Measurements from ENCODE around the gene SHKBP1.

Gene SHKBP1

DNA sequence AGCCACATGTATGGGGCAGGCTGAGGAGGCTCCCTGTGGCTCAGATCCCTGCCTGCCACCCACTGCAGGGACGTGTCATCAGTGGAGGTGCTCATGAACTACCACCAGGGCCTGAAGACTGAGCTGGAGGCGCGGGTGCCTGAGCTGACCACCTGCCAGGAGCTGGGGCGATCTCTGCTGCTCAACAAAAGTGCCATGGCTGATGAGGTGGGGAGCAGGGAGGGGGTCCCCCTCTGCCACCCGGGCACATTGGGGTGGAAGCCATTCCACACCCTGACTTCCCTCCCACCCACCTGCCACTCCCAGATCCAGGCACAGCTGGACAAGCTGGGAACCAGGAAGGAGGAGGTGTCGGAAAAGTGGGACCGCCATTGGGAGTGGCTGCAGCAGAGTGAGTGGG, 11.3 kb upstream of the SHKBP1 start:
- DNase-seq (ENCODE audit: insufficient read length) (no peak), FAIRE-seq (no peak)
- no peak for TF ChIP-seq TAF1 (IDR thresholded peaks at IDR 0.05; ENCODE audit: borderline replicate concordance, low read depth, low read length)
- TF ChIP-seq POLR2AphosphoS5 (IDR thresholded peaks at IDR 0.05; ENCODE audit: low read depth, low read length), result no peak
- TF ChIP-seq POLR2A (IDR thresholded peaks at IDR 0.05; ENCODE audit: low read depth, low read length), result no peak

DNA sequence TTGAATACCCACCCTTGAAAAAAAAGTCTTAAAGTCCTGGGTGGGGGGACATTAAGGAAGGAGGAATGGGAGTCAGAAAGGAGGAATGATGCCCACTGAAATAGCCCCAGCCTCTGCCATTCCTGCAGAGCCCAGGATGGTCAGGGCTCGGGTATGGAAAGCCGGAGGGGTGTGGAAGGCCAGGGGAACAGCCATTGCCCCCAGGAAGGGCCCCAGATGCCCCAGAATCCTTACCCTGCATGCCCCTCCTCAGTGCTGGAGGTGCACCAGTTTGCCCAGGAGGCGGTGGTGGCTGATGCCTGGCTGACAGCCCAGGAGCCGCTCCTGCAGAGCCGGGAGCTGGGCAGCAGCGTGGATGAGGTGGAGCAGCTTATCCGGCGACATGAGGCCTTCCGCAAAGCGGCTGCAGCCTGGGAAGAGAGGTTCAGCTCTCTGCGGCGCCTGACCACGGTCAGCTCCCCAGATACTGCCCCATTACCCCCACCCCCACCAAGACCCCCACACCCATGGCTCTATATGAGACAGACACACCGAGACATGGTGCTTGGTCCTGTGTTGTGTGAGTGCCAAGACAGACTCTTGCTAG, 10.7 kb upstream of the SHKBP1 start:
- FAIRE-seq (no peak), DNase-seq (ENCODE audit: insufficient read length) (no peak)
- no peak for TF ChIP-seq POLR2AphosphoS5 (IDR thresholded peaks at IDR 0.05; ENCODE audit: low read depth, low read length)
- no peak for TF ChIP-seq TAF1 (IDR thresholded peaks at IDR 0.05; ENCODE audit: borderline replicate concordance, low read depth, low read length)
- no peak for TF ChIP-seq POLR2A (IDR thresholded peaks at IDR 0.05; ENCODE audit: low read depth, low read length)

DNA sequence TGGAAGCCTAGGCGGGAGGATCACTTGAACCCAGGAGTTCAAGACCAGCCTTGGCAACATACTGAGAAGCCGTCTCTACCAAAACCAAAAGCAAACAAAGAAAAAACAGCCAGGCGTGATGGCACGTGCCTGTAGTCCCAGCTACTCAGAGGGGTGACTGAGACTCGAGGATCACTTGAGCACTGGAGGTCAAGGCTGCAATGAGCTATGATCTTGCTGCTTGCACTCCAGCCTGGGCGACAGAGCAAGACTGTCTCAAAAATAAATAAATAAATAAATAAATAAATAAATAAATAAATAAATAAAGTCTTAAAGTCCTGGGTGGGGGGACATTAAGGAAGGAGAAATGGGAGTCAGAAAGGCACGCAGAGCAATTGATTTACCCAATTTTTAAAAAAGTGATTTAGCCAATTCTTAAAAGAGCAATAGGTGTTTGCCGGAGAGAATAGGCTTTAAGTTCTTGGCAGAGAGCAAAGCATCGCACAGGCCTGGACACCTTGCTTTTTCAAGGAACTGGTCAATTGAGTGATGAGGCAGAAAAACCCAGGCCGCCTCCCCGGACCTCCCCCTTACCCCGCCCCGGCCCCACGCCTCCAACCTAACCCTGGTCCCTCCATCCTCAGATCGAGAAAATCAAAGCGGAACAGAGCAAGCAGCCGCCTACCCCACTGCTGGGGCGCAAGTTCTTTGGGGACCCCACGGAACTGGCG, 9.5 kb upstream of the SHKBP1 start:
- FAIRE-seq (no peak), DNase-seq (ENCODE audit: insufficient read length) (no peak)
- no peak for TF ChIP-seq POLR2AphosphoS5 (IDR thresholded peaks at IDR 0.05; ENCODE audit: low read depth, low read length)
- no peak for TF ChIP-seq TAF1 (IDR thresholded peaks at IDR 0.05; ENCODE audit: borderline replicate concordance, low read depth, low read length)
- TF ChIP-seq POLR2A (IDR thresholded peaks at IDR 0.05; ENCODE audit: low read depth, low read length), result no peak

GRCh38 chr19:40567750-40568494, 8.8 kb upstream of the SHKBP1 start:
- TF ChIP-seq POLR2A (IDR thresholded peaks at IDR 0.05; ENCODE audit: low read depth, low read length), result no peak
- no peak for TF ChIP-seq TAF1 (IDR thresholded peaks at IDR 0.05; ENCODE audit: borderline replicate concordance, low read depth, low read length)
- no peak for TF ChIP-seq POLR2AphosphoS5 (IDR thresholded peaks at IDR 0.05; ENCODE audit: low read depth, low read length)
- no peak for FAIRE-seq
- DNase-seq (ENCODE audit: insufficient read length), result no peak

DNA sequence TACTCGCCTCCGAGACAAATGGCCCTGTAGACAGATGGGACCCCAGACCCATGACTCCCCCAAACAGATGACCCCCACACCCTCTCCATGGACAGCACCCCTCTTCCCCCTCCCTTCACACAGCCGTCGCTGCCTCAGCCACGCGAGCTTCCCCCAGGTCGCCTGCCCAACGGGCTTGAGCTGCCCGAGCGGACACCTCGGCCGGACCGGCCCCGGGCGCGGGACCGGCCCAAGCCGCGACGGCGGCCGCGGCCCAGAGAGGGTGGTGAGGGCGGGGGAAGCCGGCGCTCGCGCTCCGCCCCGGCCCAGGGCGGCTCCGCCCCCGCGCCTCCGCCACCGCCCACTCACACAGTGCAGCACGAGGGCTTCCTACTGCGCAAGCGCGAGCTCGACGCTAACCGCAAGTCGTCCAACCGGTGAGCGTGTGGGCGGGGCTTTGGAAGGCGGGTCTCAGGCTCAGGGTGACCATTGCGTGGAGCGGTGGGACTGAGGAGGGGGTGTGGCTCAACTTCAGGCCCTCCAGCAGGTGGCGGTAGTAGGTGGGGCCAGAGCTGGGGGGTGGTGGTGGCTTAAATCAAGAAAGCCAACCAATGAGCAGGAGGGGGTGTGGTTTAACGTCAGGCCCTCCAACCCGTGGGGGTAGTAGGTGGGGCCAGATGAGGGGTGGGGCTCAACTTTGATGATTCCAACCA, 6.2 kb upstream of the SHKBP1 start:
- TF ChIP-seq POLR2AphosphoS5 (IDR thresholded peaks at IDR 0.05; ENCODE audit: low read depth, low read length), result no peak
- no peak for TF ChIP-seq TAF1 (IDR thresholded peaks at IDR 0.05; ENCODE audit: borderline replicate concordance, low read depth, low read length)
- TF ChIP-seq POLR2A (IDR thresholded peaks at IDR 0.05; ENCODE audit: low read depth, low read length), result no peak
- DNase-seq (ENCODE audit: insufficient read length) (peak; percentile 98), FAIRE-seq (peak; percentile 100)

DNA sequence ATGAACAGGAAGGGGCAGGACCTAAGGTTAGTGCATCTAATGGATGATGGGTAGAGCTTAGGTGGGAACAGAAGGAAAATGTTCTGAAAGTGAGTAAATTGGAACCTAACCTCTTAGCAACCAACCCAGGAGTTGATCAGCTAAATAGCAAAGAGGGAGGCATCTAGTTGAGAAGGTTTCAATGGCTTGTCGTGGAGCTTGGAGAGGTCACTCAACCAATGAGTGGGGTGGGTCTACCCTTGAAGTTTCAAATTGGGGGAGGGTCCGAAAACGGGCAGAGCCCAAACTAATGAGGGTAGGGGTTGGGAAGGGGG, 5.7 kb upstream of the SHKBP1 start:
- TF ChIP-seq TAF1 (IDR thresholded peaks at IDR 0.05; ENCODE audit: borderline replicate concordance, low read depth, low read length), result no peak
- no peak for FAIRE-seq

GRCh38 chr19:40571831-40572495, 4.7 kb upstream of the SHKBP1 start:
- DNase-seq (ENCODE audit: insufficient read length) (no peak), FAIRE-seq (no peak)
- TF ChIP-seq POLR2A (IDR thresholded peaks at IDR 0.05; ENCODE audit: low read depth, low read length) (no peak), TAF1 (IDR thresholded peaks at IDR 0.05; ENCODE audit: borderline replicate concordance, low read depth, low read length) (no peak), POLR2AphosphoS5 (IDR thresholded peaks at IDR 0.05; ENCODE audit: low read depth, low read length) (no peak)

More for the DNA sequence above, 5.7 kb upstream of the SHKBP1 start:
- DNase-seq (ENCODE audit: insufficient read length), result no peak

DNA sequence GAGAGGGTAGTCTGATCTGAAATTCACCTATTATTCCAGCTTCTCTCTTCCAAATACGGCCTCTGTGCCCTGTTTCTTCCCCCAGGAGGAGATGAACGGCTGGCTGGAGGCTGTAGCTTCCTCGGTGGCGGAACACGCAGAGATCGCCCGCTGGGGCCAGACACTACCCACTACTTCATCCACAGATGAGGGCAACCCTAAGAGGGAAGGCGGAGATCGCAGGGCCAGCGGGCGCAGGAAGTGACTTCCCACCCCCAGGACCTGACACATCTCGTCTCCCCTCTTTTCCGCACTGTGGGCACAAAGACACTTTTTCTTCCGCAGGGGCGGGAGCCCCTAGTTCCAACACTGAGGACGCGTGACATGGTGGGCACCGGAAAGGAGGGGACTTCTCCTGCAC, 1.3 kb upstream of the SHKBP1 start:
- TF ChIP-seq TAF1 (IDR thresholded peaks at IDR 0.05; ENCODE audit: borderline replicate concordance, low read depth, low read length) (no peak), POLR2AphosphoS5 (IDR thresholded peaks at IDR 0.05; ENCODE audit: low read depth, low read length) (no peak), POLR2A (IDR thresholded peaks at IDR 0.05; ENCODE audit: low read depth, low read length) (no peak)
- FAIRE-seq, result no peak
- no peak for DNase-seq (ENCODE audit: insufficient read length)

DNA sequence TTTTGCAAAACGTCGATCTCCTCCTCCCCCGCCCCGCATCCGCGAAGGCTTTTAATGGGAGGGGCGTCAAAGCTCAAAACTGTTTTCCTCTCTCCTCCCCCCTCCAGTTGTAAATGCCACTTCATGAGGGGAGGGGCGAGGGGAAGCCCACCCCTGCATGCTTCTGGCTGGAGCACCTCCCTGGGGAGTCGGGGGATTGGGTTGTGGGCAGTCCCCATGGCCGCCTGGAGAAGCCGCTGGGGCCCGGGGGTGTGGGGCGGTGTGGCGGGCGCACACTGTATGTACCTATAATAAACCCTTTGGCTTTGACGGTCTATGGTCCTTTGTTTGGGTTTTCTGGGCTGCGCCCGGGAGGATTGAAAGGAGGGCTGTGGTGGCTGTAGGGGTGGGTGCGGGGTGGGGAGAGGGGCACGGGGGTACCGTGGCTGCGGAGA, 505 bp upstream of the SHKBP1 start:
- no peak for FAIRE-seq
- TF ChIP-seq TAF1 (IDR thresholded peaks at IDR 0.05; ENCODE audit: borderline replicate concordance, low read depth, low read length), result no peak
- TF ChIP-seq POLR2A (IDR thresholded peaks at IDR 0.05; ENCODE audit: low read depth, low read length), result no peak
- no peak for TF ChIP-seq POLR2AphosphoS5 (IDR thresholded peaks at IDR 0.05; ENCODE audit: low read depth, low read length)
- no peak for DNase-seq (ENCODE audit: insufficient read length)

- FAIRE-seq (no peak), DNase-seq (ENCODE audit: insufficient read length) (no peak)
- TF ChIP-seq TAF1 (IDR thresholded peaks at IDR 0.05; ENCODE audit: borderline replicate concordance, low read depth, low read length), result no peak
- TF ChIP-seq POLR2A (IDR thresholded peaks at IDR 0.05; ENCODE audit: low read depth, low read length), result no peak
- TF ChIP-seq POLR2AphosphoS5 (IDR thresholded peaks at IDR 0.05; ENCODE audit: low read depth, low read length), result no peak
Measured at GRCh38 chr19:40578442-40578908, 1.8 kb downstream of the SHKBP1 start.

DNA sequence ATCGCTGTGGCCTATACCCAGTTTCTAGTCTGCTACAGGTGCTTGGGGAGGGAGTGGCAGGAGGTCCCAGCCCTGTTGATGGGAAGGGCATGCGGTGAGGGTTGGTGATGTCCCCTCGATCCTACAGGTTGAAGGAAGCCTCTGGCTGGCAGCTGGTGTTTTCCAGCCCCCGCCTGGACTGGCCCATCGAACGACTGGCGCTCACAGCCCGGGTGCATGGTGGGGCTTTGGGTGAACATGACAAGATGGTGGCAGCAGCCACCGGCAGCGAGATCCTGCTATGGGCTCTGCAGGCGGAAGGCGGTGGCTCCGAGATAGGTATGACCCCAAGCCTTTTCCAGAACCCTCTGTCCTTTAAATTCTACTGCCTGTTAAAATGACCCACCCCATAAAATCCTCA, 3.9 kb downstream of the SHKBP1 start:
- TF ChIP-seq POLR2A (IDR thresholded peaks at IDR 0.05; ENCODE audit: low read depth, low read length) (no peak), TAF1 (IDR thresholded peaks at IDR 0.05; ENCODE audit: borderline replicate concordance, low read depth, low read length) (no peak), POLR2AphosphoS5 (IDR thresholded peaks at IDR 0.05; ENCODE audit: low read depth, low read length) (no peak)
- no peak for FAIRE-seq
- DNase-seq (ENCODE audit: insufficient read length), result no peak
